ENCODE measurements around the gene FAM151A.

FAM151A gene

DNA sequence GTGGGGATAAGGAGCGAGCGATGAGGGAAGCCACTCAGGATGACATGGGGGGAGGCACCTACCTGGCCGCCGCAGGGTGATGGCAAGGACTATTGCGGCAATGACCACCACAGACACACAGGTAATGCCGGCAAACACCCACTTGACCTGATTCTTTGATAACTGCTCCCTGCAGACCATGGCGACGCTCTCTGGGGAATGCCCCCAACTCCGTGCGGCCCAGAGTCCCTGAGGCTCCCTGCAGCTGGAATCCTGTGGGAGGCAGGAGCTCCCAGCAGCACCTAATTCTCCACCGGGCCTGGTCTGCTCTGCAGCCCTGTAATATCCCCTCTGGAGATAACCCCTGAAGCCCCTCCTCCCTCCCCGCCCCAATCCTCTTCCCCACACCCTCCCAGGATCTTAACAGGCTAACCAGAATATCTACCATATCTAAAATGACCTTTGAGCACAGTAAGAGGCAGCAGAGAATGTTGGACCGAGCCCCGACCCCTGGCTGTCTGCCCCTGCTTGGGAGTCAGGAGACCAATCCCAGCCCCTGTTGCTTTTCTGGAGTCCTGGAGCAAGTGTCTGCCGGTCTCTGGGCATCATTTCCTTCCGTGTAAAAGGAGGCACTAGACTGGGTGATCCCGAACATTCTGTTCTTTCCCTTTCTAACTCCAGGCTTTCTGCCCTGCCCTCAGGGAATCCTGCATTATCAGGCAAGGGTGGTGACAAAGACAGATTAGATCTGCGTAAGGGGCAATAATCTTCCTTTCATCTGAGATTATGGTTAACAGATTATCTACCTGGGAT, at the start of gene FAM151A:
TSS of gene FAM151A (minus strand) at position 310 of the 792 bp plus-strand sequence. CDS start at position 180, 130 bp downstream.
- no peak for DNase-seq

GRCh38 chr1:54671985-54672608, 48.8 kb upstream of the FAM151A start:
- peak; percentile 62 for DNase-seq

DNA sequence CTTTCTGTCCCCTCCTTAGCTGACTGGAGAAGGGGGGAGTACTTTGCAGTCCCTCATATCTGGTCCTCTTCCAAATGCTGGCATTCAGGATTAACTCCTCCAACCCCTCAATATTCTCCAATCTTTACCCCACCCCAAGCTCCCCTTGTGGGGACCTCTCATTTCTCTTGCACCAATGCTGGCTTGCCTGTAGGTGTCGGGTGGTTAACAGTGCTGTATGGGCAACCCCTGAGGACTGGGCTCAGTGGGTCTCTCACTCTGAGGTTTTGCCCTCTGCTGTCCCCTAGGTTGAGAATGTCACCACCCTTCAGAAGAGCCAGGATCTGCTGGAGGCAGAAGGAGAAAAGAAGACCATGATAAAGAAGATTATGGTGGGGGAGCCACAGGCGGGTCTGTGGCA, 45.2 kb upstream of the FAM151A start:
- no peak for DNase-seq

DNA sequence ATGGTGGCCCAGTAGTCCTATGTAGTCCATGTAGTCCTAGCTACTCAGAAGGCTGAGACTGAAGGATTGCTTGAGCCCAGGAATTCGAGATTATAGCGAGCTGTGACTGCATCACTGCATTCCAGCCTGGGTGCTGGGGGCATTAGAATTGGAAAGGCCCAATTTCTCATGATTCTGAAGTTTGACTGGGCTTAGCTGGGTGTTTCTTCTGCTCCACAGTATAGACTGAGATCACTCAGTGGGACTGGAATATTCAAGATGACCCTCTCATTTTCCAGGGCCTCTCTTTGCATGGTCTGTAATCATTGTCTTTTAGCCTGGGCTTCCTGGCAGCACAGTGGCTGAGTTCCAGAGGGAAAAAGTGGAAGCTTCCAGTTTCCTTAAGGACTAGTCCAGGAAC, 44.5 kb upstream of the FAM151A start:
- DNase-seq, result no peak

- no peak for DNase-seq
Observed at GRCh38 chr1:54666333-54666732, 43.0 kb upstream of the FAM151A start.

DNA sequence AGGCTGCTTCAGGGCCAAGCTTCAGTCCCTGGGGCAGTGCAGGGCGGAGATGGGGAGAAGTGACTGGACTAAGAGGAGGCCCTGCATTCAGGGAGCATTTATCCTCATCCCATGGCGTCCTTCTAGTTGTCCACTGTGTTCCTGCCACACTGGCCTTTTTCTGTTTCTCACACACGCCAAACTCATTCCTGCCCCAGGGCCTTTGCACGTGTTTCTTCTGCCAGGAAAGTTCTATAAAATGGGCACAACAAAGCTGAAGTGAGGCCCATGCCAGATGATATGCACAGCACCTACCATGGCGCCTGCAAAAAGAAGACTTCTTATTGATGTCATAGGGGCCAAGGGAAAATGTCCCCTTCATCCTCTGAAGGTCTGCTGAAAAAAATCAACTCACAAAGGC, 42.5 kb upstream of the FAM151A start:
- no peak for DNase-seq

DNA sequence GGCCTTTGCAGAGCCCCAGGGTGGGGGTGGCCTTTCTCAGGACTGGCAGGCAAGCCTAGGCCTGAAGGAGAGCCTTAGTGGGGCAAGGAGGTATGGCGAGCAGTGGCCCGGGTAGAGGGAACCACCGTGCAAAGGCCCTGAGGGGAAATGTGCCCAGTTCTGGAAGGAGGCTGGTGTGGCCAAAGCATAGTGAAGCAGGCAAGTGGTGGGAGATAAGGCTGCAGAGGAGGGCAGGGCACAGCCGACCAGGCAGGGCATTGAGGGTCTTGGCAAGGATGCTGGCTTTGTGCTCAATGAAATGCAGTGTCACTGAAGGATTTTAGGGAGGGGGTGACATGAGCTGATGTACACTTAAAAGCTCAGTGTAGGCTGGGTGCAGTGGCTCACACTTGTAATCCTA, 41.0 kb upstream of the FAM151A start:
- no peak for DNase-seq

GRCh38 chr1:54663725-54664124, 40.4 kb upstream of the FAM151A start:
- no peak for DNase-seq

GRCh38 chr1:54658164-54658913, 35.0 kb upstream of the FAM151A start:
- no peak for DNase-seq

DNA sequence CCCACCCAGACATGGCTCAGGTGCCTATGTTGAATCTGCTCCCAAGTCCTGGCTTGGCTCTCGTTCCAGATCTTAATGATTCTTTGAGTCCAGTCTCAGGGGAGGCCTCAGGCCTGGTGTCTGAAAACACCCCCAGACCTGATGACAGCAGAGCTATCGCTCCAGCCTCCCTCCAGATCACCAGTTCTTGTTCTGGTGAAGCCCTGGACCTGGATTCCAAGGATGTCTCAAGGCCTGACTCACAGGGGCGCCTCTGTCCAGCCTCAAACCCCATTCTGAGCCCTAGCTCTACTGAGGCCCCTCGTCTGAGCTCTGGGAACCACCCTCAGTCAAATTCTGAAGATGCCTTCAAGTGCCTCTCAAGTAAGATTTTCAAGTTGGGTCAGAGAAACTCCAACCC, 29.7 kb upstream of the FAM151A start:
- no peak for DNase-seq

- no peak for DNase-seq
Observed at GRCh38 chr1:54652168-54652567, 28.8 kb upstream of the FAM151A start.

DNA sequence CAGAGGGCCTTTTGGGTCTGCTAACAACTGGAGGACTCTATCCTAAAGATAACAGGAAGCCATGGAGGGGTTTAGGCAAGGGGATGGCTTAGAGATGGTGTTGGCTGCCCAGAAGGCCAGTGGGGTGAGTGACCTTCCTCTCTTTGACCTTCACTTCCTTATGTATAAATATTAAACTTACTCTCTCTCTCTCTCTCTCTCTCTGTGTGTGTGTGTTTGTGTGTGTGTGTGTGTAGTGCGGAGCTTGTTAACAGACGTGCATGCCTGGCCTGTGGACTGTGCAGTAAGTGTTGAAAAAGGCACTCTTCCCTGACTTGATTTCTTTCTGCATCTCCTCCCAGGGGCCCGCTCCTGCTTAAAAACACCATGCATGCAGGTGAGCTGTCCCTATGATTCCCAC, 28.3 kb upstream of the FAM151A start:
- no peak for DNase-seq

DNA sequence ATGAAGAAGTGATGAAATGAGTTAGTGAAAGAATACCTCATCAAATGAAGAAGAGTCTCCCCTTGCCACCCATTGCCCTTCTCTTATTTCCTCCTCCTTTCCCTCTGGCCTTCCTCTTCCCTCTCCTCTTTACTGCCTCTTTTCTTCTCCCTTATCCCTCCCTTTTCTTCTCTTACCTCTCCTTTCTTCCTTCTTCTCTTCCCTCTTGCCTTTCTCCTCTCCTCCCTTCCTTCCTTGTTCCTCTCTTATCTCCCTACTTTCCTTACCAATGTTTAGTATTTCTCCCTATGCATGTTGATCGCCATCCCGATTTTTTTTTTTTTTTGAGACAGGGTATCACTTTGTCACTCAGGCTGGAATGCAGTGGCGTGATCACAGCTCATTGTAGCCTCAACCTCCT, 27.1 kb upstream of the FAM151A start:
- no peak for DNase-seq

DNA sequence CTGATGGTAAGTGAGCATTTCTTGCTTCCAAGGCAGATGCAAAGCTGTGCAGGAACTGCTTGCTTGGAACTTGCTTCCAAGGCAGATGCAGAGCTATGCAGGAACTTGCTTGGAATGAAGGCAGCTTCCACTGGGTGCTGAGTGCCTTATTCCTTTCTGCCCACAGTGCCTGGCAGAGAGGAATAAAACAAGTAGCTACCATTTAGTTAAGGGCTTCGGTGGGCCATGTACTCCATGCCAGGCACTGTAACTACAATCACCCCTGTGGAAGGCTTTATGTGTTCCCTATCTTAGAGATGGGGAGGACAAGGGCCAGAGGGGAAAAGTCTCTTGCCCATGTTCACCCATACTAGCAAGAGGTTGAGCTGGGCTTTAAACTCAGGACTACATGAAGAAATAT, 26.6 kb upstream of the FAM151A start:
- no peak for DNase-seq

- no peak for DNase-seq
Observed at GRCh38 chr1:54649130-54649898, 26.0 kb upstream of the FAM151A start.

DNA sequence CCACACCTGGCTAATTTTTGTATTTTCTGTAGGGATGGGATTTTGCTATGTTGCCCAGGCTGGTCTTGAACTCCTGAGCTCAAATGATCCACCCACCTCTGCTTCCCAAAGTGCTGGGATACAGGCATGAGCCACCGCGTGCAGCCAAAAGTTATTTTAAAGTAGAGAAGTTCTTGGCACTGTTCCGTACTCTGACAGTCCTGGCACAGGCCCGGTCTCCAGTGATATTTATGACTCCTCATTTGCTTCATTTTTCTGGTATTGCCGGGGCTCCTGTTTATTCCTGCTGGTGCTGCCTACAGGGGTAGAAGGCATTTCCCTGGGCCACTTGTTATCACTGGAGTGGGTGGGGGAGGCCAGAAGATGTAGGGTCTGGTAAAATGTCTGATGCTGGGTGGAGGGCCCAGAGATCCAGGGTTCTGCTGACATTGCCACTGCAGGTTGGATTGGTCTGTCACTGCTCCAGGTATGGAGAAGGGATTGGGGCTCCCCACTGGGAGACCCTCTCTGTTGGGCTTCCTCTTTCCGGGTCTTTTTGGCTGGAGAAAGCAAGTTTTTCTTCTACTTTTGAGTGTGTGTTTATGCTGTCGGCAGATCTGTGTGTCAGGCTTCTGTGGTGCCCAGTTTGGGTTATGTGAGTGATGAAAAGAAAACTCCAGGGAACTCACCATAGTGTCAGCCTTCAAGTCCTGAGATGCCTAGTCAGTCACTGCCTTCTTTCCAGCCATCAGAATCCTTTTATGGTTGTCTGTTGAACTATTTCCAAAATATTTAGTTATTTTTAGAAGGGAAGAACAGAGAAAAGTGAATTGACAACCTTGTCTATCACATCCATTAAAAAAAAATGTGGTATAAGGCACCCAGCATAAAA, 22.7 kb upstream of the FAM151A start:
- no peak for DNase-seq

DNA sequence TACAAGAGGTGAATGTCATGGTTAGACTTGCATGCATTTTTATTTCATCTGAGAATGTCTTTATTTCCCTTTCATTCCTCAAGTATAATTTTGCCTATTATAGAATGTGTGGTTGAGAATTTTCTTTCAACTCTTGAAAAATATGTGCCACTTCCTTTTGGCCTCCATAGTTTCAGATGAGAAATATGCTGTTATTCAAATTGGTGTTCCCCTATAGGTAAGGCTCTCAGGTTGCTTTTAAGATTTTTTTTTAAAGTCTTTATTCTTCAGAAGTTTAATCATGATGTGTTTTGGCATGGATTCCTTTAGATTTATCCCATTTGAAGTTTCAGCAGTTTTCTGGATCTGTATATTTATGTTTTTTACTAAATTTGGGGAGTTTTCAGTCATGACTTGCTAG, 20.4 kb upstream of the FAM151A start:
- no peak for DNase-seq

- DNase-seq, result no peak
Observed at GRCh38 chr1:54640863-54641836, 17.8 kb upstream of the FAM151A start, which contains the start of gene MROH7. Gene MROH7, plus strand, starts transcription at chr1:54641786. Its CDS starts 11,141 bp downstream, at chr1:54652927.

GRCh38 chr1:54640361-54640760, 17.0 kb upstream of the FAM151A start:
- no peak for DNase-seq
